ENCODE results near the gene SMAD6. TPM values are rescaled to one million over a fixed set of nuclear protein-coding genes. Genes with fewer than 3 reads are reported as not detected.

The SMAD6 gene
- total RNA-seq, 1 donor from 2014 or later = 0.79 TPM

GRCh38 chr15:66777054-66777453, 75.0 kb downstream of the SMAD6 start:
- DNase-seq (ENCODE audit: low read depth) (no peak), FAIRE-seq (no peak)
- no peaks in the 10 kb centered on the region for H3K27me3 ChIP-seq (ENCODE audit: control insufficient read depth, insufficient read depth, low read length)
- no peaks in the 10 kb centered on the region for H3K36me3 ChIP-seq (ENCODE audit: control insufficient read depth, insufficient read depth, low read length)
- no peak overlapping the region for H3K4me3 ChIP-seq (ENCODE audit: low read depth, low read length)
- no peak for TF ChIP-seq CTCF (IDR thresholded peaks at IDR 0.05; ENCODE audit: insufficient read depth, low read length, severe bottlenecking)

GRCh38 chr15:66777596-66778313, 75.7 kb downstream of the SMAD6 start:
- H3K27me3 ChIP-seq (ENCODE audit: control insufficient read depth, insufficient read depth, low read length) = no peaks in the 10 kb centered on the region
- FAIRE-seq (no peak), DNase-seq (ENCODE audit: low read depth) (no peak)
- H3K4me3 ChIP-seq (ENCODE audit: low read depth, low read length) = no peak overlapping the region
- TF ChIP-seq CTCF (IDR thresholded peaks at IDR 0.05; ENCODE audit: insufficient read depth, low read length, severe bottlenecking) = no peak
- no peaks in the 10 kb centered on the region for H3K36me3 ChIP-seq (ENCODE audit: control insufficient read depth, insufficient read depth, low read length)

- no peak for FAIRE-seq
- no peak for DNase-seq (ENCODE audit: low read depth)
- Histone ChIP-seq H3K36me3 (ENCODE audit: control insufficient read depth, insufficient read depth, low read length) (no peaks in the 10 kb centered on the region), H3K4me3 (ENCODE audit: low read depth, low read length) (no peak overlapping the region), H3K27me3 (ENCODE audit: control insufficient read depth, insufficient read depth, low read length) (no peaks in the 10 kb centered on the region)
- no peak for TF ChIP-seq CTCF (IDR thresholded peaks at IDR 0.05; ENCODE audit: insufficient read depth, low read length, severe bottlenecking)
Observed at GRCh38 chr15:66778314-66778665, 76.3 kb downstream of the SMAD6 start.

GRCh38 chr15:66778716-66779115, 76.7 kb downstream of the SMAD6 start:
- DNase-seq (ENCODE audit: low read depth) = no peak
- no peak for FAIRE-seq
- Histone ChIP-seq H3K27me3 (ENCODE audit: control insufficient read depth, insufficient read depth, low read length) (no peaks in the 10 kb centered on the region), H3K36me3 (ENCODE audit: control insufficient read depth, insufficient read depth, low read length) (no peaks in the 10 kb centered on the region), H3K4me3 (ENCODE audit: low read depth, low read length) (no peak overlapping the region)
- no peak for TF ChIP-seq CTCF (IDR thresholded peaks at IDR 0.05; ENCODE audit: insufficient read depth, low read length, severe bottlenecking)

DNA sequence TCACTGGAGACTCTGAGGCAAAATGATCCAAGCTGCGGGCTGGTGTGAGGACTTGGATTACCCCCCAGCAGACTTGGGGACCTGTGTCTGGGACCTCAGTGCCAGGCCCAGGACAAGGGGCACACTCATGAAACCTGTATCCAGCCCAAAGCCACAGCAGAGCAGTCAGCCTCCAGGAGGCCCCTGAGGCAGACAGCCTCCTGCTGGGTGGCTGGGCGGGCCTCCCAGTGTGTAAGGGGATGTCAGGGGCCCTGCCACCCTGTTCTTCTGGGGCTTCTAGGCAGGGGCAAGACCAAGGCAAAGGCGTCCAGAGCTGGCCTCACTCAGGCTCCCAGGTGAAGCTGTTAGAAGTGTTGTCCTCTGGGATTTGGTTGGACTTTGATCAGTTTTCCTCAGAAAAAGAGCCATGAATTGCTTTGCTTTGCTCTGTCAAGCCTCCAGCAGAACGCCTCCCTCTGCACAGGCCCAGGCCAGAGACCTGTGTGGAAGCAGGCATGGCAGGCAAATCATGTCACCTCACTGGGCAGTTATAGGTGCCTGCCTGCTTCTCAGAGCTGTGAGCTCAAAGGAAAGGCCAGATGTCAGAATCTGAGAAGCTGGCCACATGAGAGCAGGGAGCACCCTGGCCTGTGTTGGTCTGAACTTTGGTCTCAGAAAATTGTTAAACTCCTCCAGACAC, 77.4 kb downstream of the SMAD6 start:
- H3K36me3 ChIP-seq (ENCODE audit: control insufficient read depth, insufficient read depth, low read length) = no peaks in the 10 kb centered on the region
- FAIRE-seq (no peak), DNase-seq (ENCODE audit: low read depth) (no peak)
- no peaks in the 10 kb centered on the region for H3K27me3 ChIP-seq (ENCODE audit: control insufficient read depth, insufficient read depth, low read length)
- no peak for TF ChIP-seq CTCF (IDR thresholded peaks at IDR 0.05; ENCODE audit: insufficient read depth, low read length, severe bottlenecking)
- H3K4me3 ChIP-seq (ENCODE audit: low read depth, low read length) = no peak overlapping the region

Measured in bronchial epithelial cell (primary cell).